ENCODE measurements around the gene COL27A1.

The COL27A1 gene

GRCh38 chr9:114146735-114147134 is 8.6 kb upstream of the COL27A1 start:
- no peak for DNase-seq (ENCODE audit: low read depth in 1 of 2, low spot score in 1 of 2)

- DNase-seq (ENCODE audit: low read depth in 1 of 2, low spot score in 1 of 2): no peak
Observed at GRCh38 chr9:114149181-114149580, 6.2 kb upstream of the COL27A1 start.

- no peak for DNase-seq (ENCODE audit: low read depth in 1 of 2, low spot score in 1 of 2)
Observed at GRCh38 chr9:114149765-114150340, 5.5 kb upstream of the COL27A1 start.

GRCh38 chr9:114150608-114151007 is 4.7 kb upstream of the COL27A1 start:
- no peak for DNase-seq (ENCODE audit: low read depth in 1 of 2, low spot score in 1 of 2)

GRCh38 chr9:114151426-114151956 is 3.8 kb upstream of the COL27A1 start:
- no peak for DNase-seq (ENCODE audit: low read depth in 1 of 2, low spot score in 1 of 2)

GRCh38 chr9:114153761-114154599 is 1.4 kb upstream of the COL27A1 start:
- DNase-seq (ENCODE audit: low read depth in 1 of 2, low spot score in 1 of 2): no peak

GRCh38 chr9:114154600-114155102 is 686 bp upstream of the COL27A1 start:
- DNase-seq (ENCODE audit: low read depth in 1 of 2, low spot score in 1 of 2): no peak

- no peak for DNase-seq (ENCODE audit: low read depth in 1 of 2, low spot score in 1 of 2)
Observed at GRCh38 chr9:114155995-114156656, 789 bp downstream of the COL27A1 start.

- DNase-seq (ENCODE audit: low read depth in 1 of 2, low spot score in 1 of 2): peak in 1 of 2 donors; percentile 23
Observed at GRCh38 chr9:114156657-114157421, 1.5 kb downstream of the COL27A1 start.

GRCh38 chr9:114157516-114158176 is 2.3 kb downstream of the COL27A1 start:
- no peak for DNase-seq (ENCODE audit: low read depth in 1 of 2, low spot score in 1 of 2)

- no peak for DNase-seq (ENCODE audit: low read depth in 1 of 2, low spot score in 1 of 2)
Observed at GRCh38 chr9:114158482-114159130, 3.3 kb downstream of the COL27A1 start.

GRCh38 chr9:114159691-114160090 is 4.4 kb downstream of the COL27A1 start:
- no peak for DNase-seq (ENCODE audit: low read depth in 1 of 2, low spot score in 1 of 2)

- no peak for DNase-seq (ENCODE audit: low read depth in 1 of 2, low spot score in 1 of 2)
Observed at GRCh38 chr9:114161513-114161912, 6.2 kb downstream of the COL27A1 start.

- DNase-seq (ENCODE audit: low read depth in 1 of 2, low spot score in 1 of 2): no peak
Observed at GRCh38 chr9:114163517-114163951, 8.2 kb downstream of the COL27A1 start.

GRCh38 chr9:114164191-114164794 is 9.0 kb downstream of the COL27A1 start:
- DNase-seq (ENCODE audit: low read depth in 1 of 2, low spot score in 1 of 2): no peak

- DNase-seq (ENCODE audit: low read depth in 1 of 2, low spot score in 1 of 2): no peak
Observed at GRCh38 chr9:114165407-114166102, 10.2 kb downstream of the COL27A1 start.

GRCh38 chr9:114166103-114166470 is 10.8 kb downstream of the COL27A1 start:
- DNase-seq (ENCODE audit: low read depth in 1 of 2, low spot score in 1 of 2): no peak

GRCh38 chr9:114166614-114167572 is 11.6 kb downstream of the COL27A1 start:
- DNase-seq (ENCODE audit: low read depth in 1 of 2, low spot score in 1 of 2): no peak

Measured in stimulated activated CD4-positive, alpha-beta T cell treated with anti-CD3 and anti-CD28 coated beads, Interleukin-15, amount 100 ng/mL, for 1 hour (primary cell).